GM20000 (cell line): ENCODE data around the gene LRCH1.
A peak's percentile ranks its signal among the peaks of the same experiment; 100 is the strongest.

Experiments used
- DNase-seq: peaks from one replicate; pipeline ENCODE4 v3.0.0; 2012; ENCODE audit warnings: low spot score
- TF ChIP-seq, protein P1 (sequence below): IDR thresholded peaks from 2 replicates; pipeline ENCODE4 v1.5.1; 2012; ENCODE audit warnings: mild to moderate bottlenecking, control low read depth; ENCODE audit errors: extremely low read depth, missing control alignments

Gene LRCH1

GRCh38 chr13:46666727-46667456, 113.9 kb downstream of the LRCH1 start:
- TF ChIP-seq, protein P1, sequence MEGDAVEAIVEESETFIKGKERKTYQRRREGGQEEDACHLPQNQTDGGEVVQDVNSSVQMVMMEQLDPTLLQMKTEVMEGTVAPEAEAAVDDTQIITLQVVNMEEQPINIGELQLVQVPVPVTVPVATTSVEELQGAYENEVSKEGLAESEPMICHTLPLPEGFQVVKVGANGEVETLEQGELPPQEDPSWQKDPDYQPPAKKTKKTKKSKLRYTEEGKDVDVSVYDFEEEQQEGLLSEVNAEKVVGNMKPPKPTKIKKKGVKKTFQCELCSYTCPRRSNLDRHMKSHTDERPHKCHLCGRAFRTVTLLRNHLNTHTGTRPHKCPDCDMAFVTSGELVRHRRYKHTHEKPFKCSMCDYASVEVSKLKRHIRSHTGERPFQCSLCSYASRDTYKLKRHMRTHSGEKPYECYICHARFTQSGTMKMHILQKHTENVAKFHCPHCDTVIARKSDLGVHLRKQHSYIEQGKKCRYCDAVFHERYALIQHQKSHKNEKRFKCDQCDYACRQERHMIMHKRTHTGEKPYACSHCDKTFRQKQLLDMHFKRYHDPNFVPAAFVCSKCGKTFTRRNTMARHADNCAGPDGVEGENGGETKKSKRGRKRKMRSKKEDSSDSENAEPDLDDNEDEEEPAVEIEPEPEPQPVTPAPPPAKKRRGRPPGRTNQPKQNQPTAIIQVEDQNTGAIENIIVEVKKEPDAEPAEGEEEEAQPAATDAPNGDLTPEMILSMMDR, result no peak
- no peak for DNase-seq

GRCh38 chr13:46667687-46668281, 114.8 kb downstream of the LRCH1 start:
- DNase-seq, result peak; percentile 35
- TF ChIP-seq, protein P1, result no peak

DNA sequence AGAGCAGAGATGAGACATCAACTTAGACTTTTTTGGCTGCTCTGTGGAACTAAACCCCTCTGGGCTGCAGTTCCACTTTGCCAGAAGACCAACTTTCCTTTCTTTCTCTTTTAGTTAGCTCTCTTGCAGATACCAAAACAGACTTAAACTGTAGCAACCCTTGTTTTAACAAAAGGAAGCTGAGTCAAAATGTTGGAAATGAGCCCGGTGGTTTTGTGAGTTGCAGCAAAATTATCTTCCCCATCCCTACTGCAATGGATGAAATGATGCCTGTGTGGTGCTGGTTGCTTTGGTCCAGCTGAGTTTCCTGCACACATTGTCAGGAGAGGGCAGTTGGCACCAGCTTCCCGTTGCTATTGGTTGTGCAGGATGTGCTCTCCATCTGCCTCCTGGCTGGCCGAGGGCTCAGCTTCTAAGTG, 115.3 kb downstream of the LRCH1 start:
- DNase-seq, result no peak
- TF ChIP-seq, protein P1, result no peak

- DNase-seq, result no peak
- TF ChIP-seq, protein P1, result no peak
Observed at GRCh38 chr13:46668931-46669525, 116.1 kb downstream of the LRCH1 start.

GRCh38 chr13:46672338-46673090, 119.5 kb downstream of the LRCH1 start:
- no peak for DNase-seq
- TF ChIP-seq, protein P1, result no peak

- TF ChIP-seq, protein P1, result no peak
- no peak for DNase-seq
Observed at GRCh38 chr13:46675016-46675415, 122.0 kb downstream of the LRCH1 start.

DNA sequence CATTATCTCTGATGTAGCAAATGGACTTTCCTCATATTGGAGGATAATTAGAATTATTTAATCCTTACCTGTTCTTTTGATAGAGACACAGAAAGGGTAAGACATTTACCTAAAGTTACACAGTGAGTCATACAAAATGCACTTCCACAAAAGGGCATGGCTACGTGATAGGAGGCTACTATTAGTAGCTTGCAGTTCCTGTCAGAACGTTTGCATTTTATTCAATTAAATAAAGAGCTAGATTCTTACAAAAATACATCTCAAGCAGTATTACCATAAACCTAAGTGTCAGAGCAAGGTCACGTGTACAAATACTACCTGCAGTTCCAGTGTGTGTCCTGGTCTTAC, 123.4 kb downstream of the LRCH1 start:
- TF ChIP-seq, protein P1, result no peak
- no peak for DNase-seq
